H54 (cell line): Measurements from ENCODE around the gene FOXP2.
A peak's percentile ranks its signal among the peaks of the same experiment; 100 is the strongest.

ENCODE experiments used
- DNase-seq: peaks from one replicate; pipeline ENCODE4 v3.0.0; 2011; ENCODE audit warnings: low spot score, mixed read lengths; ENCODE audit not compliant: insufficient read length
- FAIRE-seq: peaks from 3 replicates; lab custom pipeline; 2011; peaks lifted over from hg19 to GRCh38; lab: Jason Lieb, UNC
- POLR2A ChIP-seq: IDR thresholded peaks from 2 replicates; pipeline ENCODE4 v1.6.1; 2011; ENCODE audit warnings: low read depth, mild to moderate bottlenecking, low read length

The FOXP2 gene

DNA sequence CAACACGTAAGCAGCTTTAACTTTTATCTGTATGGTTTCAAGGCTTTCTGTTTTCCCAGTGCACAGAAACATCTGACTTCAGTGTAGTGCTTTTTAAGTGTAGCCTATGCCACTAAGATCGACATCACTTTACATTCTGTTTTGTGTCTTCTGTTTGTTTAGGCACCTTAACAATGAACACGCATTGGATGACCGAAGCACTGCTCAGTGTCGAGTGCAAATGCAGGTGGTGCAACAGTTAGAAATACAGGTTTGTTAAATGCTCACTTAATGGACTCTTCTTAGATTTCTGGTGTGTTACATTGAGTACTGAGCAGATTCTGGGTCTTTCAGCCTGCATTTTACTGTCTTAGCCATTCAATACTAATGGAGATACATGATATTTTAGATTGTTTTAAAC lies 237.4 kb downstream of the FOXP2 start:
- TF ChIP-seq POLR2A, result no peak
- DNase-seq (no peak), FAIRE-seq (no peak)

DNA sequence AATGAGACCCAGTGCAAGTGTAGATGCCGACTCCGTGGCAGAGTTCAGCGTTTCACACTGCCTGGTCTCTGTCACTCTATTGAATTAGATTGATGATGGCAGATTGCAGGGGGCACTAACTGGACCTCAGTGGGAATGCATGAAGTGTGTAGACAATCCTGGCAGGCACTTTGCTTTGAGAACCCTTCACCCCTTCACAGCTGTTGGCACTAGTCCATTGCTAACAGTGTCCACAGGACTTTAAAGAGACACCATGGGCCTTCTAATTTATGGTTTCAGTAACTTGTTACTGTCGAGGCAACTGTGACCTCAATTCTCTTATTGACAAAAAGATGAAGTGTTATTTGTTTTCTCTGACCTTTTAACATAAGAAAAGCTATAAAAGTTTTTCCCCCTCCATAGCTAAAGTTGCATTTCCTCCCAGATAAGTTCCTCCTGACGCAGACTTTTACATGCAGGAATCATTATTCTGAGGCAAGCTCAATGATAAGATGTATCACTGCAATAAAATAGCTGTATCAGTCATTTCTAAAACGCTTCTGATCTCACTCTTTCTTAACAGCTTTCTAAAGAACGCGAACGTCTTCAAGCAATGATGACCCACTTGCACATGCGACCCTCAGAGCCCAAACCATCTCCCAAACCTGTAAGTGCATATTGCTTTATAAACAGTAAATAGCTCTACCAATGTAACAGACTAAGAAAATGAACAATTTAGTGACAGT lies 238.9 kb downstream of the FOXP2 start:
- DNase-seq, result no peak
- TF ChIP-seq POLR2A, result no peak

GRCh38 chr7:114656466-114656865 lies 241.9 kb downstream of the FOXP2 start:
- FAIRE-seq (no peak), DNase-seq (no peak)
- no peak for TF ChIP-seq POLR2A

More for the DNA sequence above, 238.9 kb downstream of the FOXP2 start:
- FAIRE-seq, result peak; percentile 57

DNA sequence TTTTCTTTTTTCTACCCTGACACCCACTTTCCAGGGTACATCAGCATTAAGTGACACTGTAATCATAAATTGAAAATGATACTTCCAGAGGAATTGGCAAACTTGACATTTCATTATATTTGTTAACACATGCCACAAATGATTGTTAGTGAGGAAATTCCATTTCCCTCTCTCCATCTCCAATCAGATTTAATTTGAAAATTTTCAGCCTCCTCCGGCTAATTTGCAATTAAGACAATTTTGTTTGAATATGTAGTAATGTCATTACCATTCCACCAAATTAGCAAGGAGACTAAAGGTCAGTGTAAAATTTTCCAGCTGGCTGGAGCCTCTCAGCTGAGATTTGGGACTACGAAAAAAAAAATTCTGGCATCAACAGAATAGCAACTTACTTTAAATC lies 242.7 kb downstream of the FOXP2 start:
- FAIRE-seq, result no peak
- no peak for TF ChIP-seq POLR2A
- DNase-seq, result no peak

DNA sequence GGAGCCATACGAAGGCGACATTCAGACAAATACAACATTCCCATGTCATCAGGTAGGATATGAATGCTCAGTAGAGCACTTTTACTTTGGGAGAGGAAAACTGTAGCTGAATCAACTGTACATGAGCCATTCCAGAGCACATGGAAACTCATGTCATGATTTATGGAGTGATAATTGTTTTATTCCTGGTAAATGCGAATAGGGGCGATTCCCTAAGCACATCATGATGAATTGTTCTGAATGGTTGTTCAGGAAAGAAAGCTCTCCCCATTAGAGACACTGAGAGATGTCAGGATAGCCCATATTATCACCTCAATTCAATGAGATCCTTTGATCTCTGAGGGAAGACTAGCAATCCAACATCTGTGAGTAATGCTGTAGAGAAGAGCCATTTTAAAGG lies 243.6 kb downstream of the FOXP2 start:
- TF ChIP-seq POLR2A, result no peak
- no peak for FAIRE-seq
- DNase-seq, result no peak

GRCh38 chr7:114659409-114660125 lies 245.0 kb downstream of the FOXP2 start:
- TF ChIP-seq POLR2A, result no peak
- DNase-seq (no peak), FAIRE-seq (no peak)

- no peak for DNase-seq
- FAIRE-seq, result no peak
- TF ChIP-seq POLR2A, result no peak
Measured at GRCh38 chr7:114660126-114660486, 245.5 kb downstream of the FOXP2 start.

DNA sequence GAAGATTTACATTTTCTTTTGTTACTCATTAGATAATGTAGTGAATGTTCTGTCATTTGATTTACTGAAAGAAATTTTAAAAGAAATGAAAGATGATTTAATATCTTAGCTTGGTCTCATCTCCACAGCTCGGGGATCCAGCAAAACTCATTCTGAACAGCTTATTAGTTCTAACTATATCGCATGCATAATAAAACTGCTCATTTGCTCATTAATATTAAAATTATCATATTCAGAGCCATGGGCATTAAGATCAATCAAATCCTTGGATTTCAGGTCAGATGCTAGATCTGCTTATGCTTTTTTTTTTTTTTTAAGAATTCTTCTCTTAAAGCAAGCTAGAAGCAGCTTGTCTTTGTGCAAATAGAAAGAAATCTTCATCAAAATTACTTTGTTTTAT lies 246.1 kb downstream of the FOXP2 start:
- FAIRE-seq (no peak), DNase-seq (no peak)
- no peak for TF ChIP-seq POLR2A

GRCh38 chr7:114662002-114662677 lies 247.5 kb downstream of the FOXP2 start:
- FAIRE-seq (no peak), DNase-seq (no peak)
- no peak for TF ChIP-seq POLR2A

DNA sequence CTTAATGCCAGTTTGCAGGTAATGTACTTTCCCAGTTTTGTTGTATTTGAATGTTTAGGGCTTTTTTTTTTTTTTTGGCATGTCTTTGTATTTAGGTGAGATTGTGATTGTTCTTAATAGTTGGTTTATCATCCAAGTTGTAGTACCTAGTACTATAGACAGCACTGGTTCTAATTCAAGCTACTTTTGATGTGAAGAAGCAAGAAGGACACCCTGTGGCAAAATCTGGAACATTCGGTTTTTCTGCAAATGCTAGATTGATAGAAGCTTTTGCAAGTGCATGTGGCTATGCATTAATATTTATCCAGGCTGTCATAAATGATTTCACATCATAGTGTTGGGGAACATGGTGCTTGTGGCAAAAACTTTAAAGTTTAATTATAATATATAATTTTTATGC lies 248.9 kb downstream of the FOXP2 start:
- FAIRE-seq (no peak), DNase-seq (no peak)
- TF ChIP-seq POLR2A, result no peak

DNA sequence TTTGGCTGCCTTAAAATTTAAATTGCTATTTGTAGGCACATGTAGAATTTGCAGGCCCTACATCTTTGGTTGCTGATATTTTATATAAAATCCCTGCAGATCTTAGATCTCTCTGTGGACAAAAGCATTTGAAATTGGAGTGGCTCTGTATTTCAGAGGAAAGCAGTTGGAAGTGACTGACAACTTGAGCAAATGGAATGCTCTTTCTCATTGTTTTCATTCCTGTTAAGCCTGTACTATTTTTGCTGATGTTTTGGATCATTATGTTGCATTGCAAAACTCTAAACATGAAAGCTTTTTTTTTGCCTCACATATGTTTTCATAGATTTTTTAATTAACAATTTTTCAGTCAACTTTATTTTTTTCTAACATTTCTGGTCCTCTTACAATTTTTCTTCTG lies 256.1 kb downstream of the FOXP2 start:
- no peak for DNase-seq
- no peak for TF ChIP-seq POLR2A
- no peak for FAIRE-seq

GRCh38 chr7:114671563-114672123 lies 257.0 kb downstream of the FOXP2 start:
- no peak for TF ChIP-seq POLR2A
- DNase-seq (no peak), FAIRE-seq (no peak)

DNA sequence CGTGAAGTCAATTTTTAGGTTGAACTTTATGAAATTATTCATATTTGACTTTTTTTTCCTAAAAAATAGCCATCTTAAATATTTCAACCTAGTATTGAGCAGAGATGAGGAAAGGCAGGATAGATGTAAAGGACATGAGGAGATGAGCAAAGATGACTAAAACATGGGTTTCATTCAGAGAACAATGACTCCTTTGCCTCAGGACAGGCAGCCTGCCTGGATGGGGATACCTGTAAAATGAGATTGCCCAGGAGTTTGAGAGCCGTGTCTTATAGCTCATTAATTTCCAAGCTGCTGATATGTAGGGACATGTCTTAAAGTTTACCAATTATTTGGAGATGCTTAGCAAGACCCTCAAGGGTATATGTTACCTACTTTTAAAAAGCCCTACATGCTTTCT lies 263.5 kb downstream of the FOXP2 start:
- FAIRE-seq (no peak), DNase-seq (no peak)
- TF ChIP-seq POLR2A, result no peak

- DNase-seq (no peak), FAIRE-seq (no peak)
- TF ChIP-seq POLR2A, result no peak
Measured at GRCh38 chr7:114687238-114687637, 272.6 kb downstream of the FOXP2 start.
